RPMI8226 (cell line): Measurements from ENCODE around the gene DUSP28.
A peak's percentile ranks its signal among the peaks of the same experiment; 100 is the strongest.

ENCODE experiments used
- DNase-seq: peaks from one replicate; pipeline ENCODE4 v3.0.0-alpha.2; 2015

The DUSP28 gene

GRCh38 chr2:240573516-240574385 lies 13.6 kb downstream of the DUSP28 start:
- DNase-seq, result no peak

GRCh38 chr2:240574386-240575100 lies 14.4 kb downstream of the DUSP28 start:
- no peak for DNase-seq

GRCh38 chr2:240575101-240575965 lies 15.2 kb downstream of the DUSP28 start:
- DNase-seq, result no peak

GRCh38 chr2:240576036-240576435 lies 15.9 kb downstream of the DUSP28 start:
- DNase-seq, result no peak

- no peak for DNase-seq
These were observed 16.5 kb downstream of the DUSP28 start for GRCh38 chr2:240576436-240577205.

- no peak for DNase-seq
These were observed 17.3 kb downstream of the DUSP28 start for GRCh38 chr2:240577281-240578109.

GRCh38 chr2:240578110-240578450 lies 17.9 kb downstream of the DUSP28 start:
- DNase-seq, result no peak

GRCh38 chr2:240578488-240578887 lies 18.3 kb downstream of the DUSP28 start:
- no peak for DNase-seq

GRCh38 chr2:240579071-240579762 lies 19.1 kb downstream of the DUSP28 start:
- DNase-seq, result peak; percentile 44

- peak; percentile 96 for DNase-seq
These were observed 19.8 kb downstream of the DUSP28 start for GRCh38 chr2:240579771-240580614.

GRCh38 chr2:240581811-240582210 lies 21.7 kb downstream of the DUSP28 start:
- no peak for DNase-seq

GRCh38 chr2:240582781-240583180 lies 22.6 kb downstream of the DUSP28 start:
- DNase-seq, result no peak

- DNase-seq, result no peak
These were observed 23.6 kb downstream of the DUSP28 start for GRCh38 chr2:240583774-240584173.

- peak; percentile 93 for DNase-seq
These were observed 24.4 kb downstream of the DUSP28 start for GRCh38 chr2:240584486-240585031.

GRCh38 chr2:240585101-240585500 lies 24.9 kb downstream of the DUSP28 start:
- DNase-seq, result peak; percentile 79

GRCh38 chr2:240585681-240586197 lies 25.6 kb downstream of the DUSP28 start:
- DNase-seq, result no peak

GRCh38 chr2:240586198-240586918 lies 26.2 kb downstream of the DUSP28 start, which contains the start of gene CAPN10:
CAPN10 (plus strand) TSS chr2:240586734; CDS start chr2:240586912, 178 bp downstream.
- DNase-seq, result peak; percentile 96
